Tibial nerve (tissue), 3 donors: ENCODE measurements around the gene CADPS.

ENCODE experiments used
- POLR2A ChIP-seq, 2 donors: fragments of 450-650 bp; IDR thresholded peaks; one replicate each; pipeline ENCODE4 v1.6.1; 2017; ENCODE audit warnings: antibody characterized with exemption in 2 of 2, mild to moderate bottlenecking in 2 of 2, moderate library complexity in 2 of 2
- TF ChIP-seq, protein P1 (sequence below), 5 experiments: fragments of 200-600 bp in 3 of 5; fragments of 450-650 bp in 2 of 5; sonication (generic) in 3 of 5; IDR thresholded peaks; one replicate each; pipeline ENCODE4 v1.5.1; 2016 to 2019; ENCODE audit warnings: antibody characterized with exemption in 5 of 5, mild to moderate bottlenecking in 3 of 5, moderate library complexity in 2 of 5

DNA sequence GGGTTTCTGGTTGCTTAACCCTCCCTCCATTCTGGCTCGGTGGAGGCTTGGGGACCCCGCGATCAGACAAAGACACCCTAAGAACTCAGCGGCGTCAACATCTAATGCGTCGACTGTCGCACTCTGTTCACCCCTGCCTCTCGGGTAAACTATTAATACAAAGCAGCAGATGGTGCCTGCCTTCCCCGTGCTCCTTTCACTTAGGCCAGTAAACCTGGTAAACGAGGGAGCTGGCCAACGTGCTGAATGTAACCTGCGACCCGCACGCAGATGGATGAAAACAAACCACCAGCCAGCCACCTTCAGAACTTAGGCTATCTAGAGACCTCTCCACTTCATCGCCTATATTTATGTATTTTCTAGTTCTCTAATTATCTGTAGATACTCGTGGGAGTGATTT is 848 bp upstream of the CADPS start:
- TF ChIP-seq, protein P1, sequence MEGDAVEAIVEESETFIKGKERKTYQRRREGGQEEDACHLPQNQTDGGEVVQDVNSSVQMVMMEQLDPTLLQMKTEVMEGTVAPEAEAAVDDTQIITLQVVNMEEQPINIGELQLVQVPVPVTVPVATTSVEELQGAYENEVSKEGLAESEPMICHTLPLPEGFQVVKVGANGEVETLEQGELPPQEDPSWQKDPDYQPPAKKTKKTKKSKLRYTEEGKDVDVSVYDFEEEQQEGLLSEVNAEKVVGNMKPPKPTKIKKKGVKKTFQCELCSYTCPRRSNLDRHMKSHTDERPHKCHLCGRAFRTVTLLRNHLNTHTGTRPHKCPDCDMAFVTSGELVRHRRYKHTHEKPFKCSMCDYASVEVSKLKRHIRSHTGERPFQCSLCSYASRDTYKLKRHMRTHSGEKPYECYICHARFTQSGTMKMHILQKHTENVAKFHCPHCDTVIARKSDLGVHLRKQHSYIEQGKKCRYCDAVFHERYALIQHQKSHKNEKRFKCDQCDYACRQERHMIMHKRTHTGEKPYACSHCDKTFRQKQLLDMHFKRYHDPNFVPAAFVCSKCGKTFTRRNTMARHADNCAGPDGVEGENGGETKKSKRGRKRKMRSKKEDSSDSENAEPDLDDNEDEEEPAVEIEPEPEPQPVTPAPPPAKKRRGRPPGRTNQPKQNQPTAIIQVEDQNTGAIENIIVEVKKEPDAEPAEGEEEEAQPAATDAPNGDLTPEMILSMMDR (IDR thresholded peaks at IDR 0.05), result no peak
- TF ChIP-seq POLR2A (IDR thresholded peaks at IDR 0.05), result no peak
